Measurements from ENCODE around the gene CDKN2B-AS1.

CDKN2B-AS1 gene

DNA sequence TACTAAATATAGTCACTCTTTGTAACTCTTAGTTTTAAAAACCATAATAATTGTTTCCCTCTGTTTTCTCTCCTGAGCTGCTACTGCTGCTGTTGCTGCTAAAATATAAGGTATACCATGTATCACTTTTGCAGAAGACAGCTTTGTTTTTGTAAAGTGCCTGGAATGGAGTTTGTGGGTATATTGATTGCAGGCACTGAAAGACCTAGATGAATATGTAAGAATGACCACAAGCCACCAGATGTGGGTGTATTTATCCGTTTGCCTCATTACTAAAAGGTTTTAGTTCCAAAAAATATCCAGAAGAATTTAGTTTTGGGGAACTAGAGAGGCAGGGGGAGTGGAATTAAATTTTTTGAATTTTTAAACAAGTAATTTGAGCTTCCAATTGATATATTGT lies 165.6 kb downstream of the CDKN2B-AS1 start:
- no peak for DNase-seq

DNA sequence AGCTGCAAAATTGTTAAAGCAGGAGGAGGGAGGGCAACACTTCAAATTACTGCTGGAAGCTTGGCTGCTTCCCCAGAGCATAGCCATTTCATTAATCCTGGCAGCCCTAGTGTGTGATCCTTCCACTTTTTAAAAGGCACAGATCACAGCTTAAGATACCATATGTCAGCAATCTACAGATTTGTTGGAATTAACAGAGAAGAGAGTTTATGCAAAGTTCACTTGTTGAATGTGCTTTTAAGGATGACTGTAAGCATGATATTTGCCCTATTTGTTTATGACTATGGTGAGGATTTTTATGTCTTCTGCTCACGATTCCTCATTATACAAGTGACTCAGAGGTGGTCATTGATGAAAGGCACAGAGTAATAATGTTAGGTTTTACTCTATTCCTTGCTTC lies 170.6 kb downstream of the CDKN2B-AS1 start:
- DNase-seq = no peak

DNA sequence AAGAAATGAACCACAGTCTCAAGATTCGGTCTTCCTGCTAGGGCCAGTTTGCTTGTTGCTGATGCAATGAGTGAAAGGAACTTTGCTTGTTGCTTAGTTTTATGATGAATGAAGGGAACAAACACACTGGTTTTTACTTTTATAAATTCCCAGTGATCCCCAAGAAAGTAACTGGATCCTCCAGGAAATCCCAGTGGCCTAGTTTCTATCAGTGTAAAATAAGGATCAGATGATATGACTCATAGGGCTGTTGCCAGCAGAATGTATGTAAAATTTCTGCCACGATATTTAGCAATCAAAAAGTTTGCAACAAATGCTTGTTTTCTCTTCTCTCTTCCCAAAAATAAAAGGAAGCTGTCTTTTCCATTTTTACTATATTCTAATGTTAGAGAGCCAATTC lies 174.7 kb downstream of the CDKN2B-AS1 start:
- DNase-seq = no peak

DNA sequence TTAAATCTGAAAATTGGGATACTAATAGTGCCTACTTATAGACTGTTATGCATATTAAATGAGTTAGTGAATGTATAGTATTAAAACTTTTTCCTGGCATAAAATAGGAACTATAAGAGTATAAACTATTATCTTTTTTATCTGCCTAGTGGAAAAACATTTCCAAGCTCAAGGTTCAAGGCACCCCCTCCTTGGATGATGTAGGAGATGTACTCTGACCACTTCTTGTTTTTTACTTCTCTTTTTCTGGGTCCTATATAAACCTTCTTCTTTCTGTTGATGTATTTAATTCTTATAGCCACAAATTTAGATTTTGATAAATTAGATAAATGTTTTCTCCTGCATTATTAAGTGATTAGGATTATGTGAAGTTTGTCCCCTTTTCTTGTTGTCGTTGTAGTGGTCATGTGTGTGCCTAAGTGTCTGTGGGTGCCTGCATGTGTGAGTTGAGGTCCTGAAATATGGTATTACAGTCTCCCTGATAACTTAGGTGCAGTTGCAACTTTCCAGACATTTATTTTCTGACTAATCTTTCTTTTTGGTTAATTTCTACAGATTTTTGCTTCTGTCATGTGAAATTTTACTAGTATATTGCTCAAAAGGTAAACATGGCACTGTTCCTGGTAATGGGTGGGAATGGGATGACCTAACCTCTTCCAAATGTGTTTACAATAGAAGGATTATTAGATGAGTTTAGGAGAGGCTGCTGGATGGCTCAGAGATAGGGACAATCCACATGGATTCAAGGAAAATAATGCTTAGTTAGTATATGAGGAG lies 175.3 kb downstream of the CDKN2B-AS1 start:
- no peak for DNase-seq

Data from activated T-cell treated with anti-CD3 and anti-CD28 coated beads for 4 hours (primary cell).